ENCODE measurements around the gene FADS2. TPM values are rescaled to one million over a fixed set of nuclear protein-coding genes. Genes with fewer than 3 reads are reported as not detected.
A peak's percentile ranks its signal among the peaks of the same experiment; 100 is the strongest.

Gene FADS2
- total RNA-seq, 2 experiments from 2014 or later: 32.1 to 34.1 TPM

- Mint-ChIP-seq H3K27ac (no peak overlapping the region), H3K4me1 (ENCODE audit: low read depth) (no peaks in the 10 kb centered on the region), H3K27me3 (ENCODE audit: low read depth) (peaks cover 11% of the 10 kb centered on the region), H3K36me3 (ENCODE audit: low read depth) (no peaks in the 10 kb centered on the region), H3K4me3 (no peak overlapping the region), H3K9me3 (no peaks in the 10 kb centered on the region)
- intact Hi-C loops (cut with micrococcal nuclease): no loop called here
- DNase-seq: no peak
- CTCF ChIA-PET: interaction anchor here (0.9 to 1.2 kb wide), 3 partner anchors 10 to 197 kb away, joined by 4 to 5 read pairs (median 4); no protein-coding TSS in a partner anchor
These were observed 82.4 kb downstream of the FADS2 start for GRCh38 chr11:61910187-61911127.

GRCh38 chr11:61911128-61911700, 83.1 kb downstream of the FADS2 start:
- Mint-ChIP-seq H3K27ac (no peak overlapping the region), H3K4me1 (ENCODE audit: low read depth) (no peaks in the 10 kb centered on the region), H3K9me3 (no peaks in the 10 kb centered on the region), H3K4me3 (no peak overlapping the region), H3K36me3 (ENCODE audit: low read depth) (no peaks in the 10 kb centered on the region), H3K27me3 (ENCODE audit: low read depth) (peaks cover 13% of the 10 kb centered on the region)
- no peak for DNase-seq
- intact Hi-C loops (cut with micrococcal nuclease): no loop called here
- CTCF ChIA-PET: interaction anchor here (1.2 kb wide), 1 partner anchor 13 kb away, joined by 4 read pairs; no protein-coding TSS in a partner anchor

- Mint-ChIP-seq H3K36me3 (ENCODE audit: low read depth) (no peaks in the 10 kb centered on the region), H3K27ac (no peak overlapping the region), H3K4me3 (no peak overlapping the region), H3K9me3 (no peaks in the 10 kb centered on the region), H3K4me1 (ENCODE audit: low read depth) (peaks cover 2% of the 10 kb centered on the region), H3K27me3 (ENCODE audit: low read depth) (peaks cover 13% of the 10 kb centered on the region)
- no peak for DNase-seq
- CTCF ChIA-PET: interaction anchor here (0.7 kb wide), 1 partner anchor 35 kb away, joined by 3 read pairs; no protein-coding TSS in a partner anchor
- intact Hi-C loops (cut with micrococcal nuclease): no loop called here
These were observed 83.8 kb downstream of the FADS2 start for GRCh38 chr11:61911701-61912529.

GRCh38 chr11:61912530-61912898, 84.4 kb downstream of the FADS2 start:
- H3K27ac Mint-ChIP-seq: no peak overlapping the region
- intact Hi-C loops (cut with micrococcal nuclease): no loop called here
- no peaks in the 10 kb centered on the region for H3K9me3 Mint-ChIP-seq
- H3K4me1 Mint-ChIP-seq (ENCODE audit: low read depth): peaks cover 2% of the 10 kb centered on the region
- peaks cover 13% of the 10 kb centered on the region for H3K27me3 Mint-ChIP-seq (ENCODE audit: low read depth)
- no peak overlapping the region for H3K4me3 Mint-ChIP-seq
- CTCF ChIA-PET: interaction anchor here (0.7 to 1.5 kb wide), 2 partner anchors 13 to 34 kb away, joined by 3 read pairs; no protein-coding TSS in a partner anchor
- H3K36me3 Mint-ChIP-seq (ENCODE audit: low read depth): no peaks in the 10 kb centered on the region
- no peak for DNase-seq

GRCh38 chr11:61912991-61913698, 85.0 kb downstream of the FADS2 start:
- CTCF ChIA-PET: interaction anchor here (0.7 to 1.5 kb wide), 2 partner anchors 14 to 34 kb away, joined by 3 read pairs; no protein-coding TSS in a partner anchor
- intact Hi-C loops (cut with micrococcal nuclease): no loop called here
- Mint-ChIP-seq H3K4me3 (no peak overlapping the region), H3K36me3 (ENCODE audit: low read depth) (no peaks in the 10 kb centered on the region), H3K4me1 (ENCODE audit: low read depth) (peaks cover 9% of the 10 kb centered on the region), H3K27ac (no peak overlapping the region), H3K27me3 (ENCODE audit: low read depth) (peaks cover 20% of the 10 kb centered on the region), H3K9me3 (no peaks in the 10 kb centered on the region)
- DNase-seq: no peak

- CTCF ChIA-PET: interaction anchor here (1.5 kb wide), 1 partner anchor 14 kb away, joined by 3 read pairs; no protein-coding TSS in a partner anchor
- no peaks in the 10 kb centered on the region for H3K36me3 Mint-ChIP-seq (ENCODE audit: low read depth)
- no peak overlapping the region for H3K4me3 Mint-ChIP-seq
- intact Hi-C loops (cut with micrococcal nuclease): no loop called here
- H3K4me1 Mint-ChIP-seq (ENCODE audit: low read depth): peaks cover 10% of the 10 kb centered on the region
- H3K9me3 Mint-ChIP-seq: no peaks in the 10 kb centered on the region
- no peak overlapping the region for H3K27ac Mint-ChIP-seq
- DNase-seq: no peak
- peaks cover 25% of the 10 kb centered on the region for H3K27me3 Mint-ChIP-seq (ENCODE audit: low read depth)
These were observed 85.7 kb downstream of the FADS2 start for GRCh38 chr11:61913699-61914395.

- DNase-seq: no peak
- peaks cover 32% of the 10 kb centered on the region for H3K27me3 Mint-ChIP-seq (ENCODE audit: low read depth)
- no peaks in the 10 kb centered on the region for H3K9me3 Mint-ChIP-seq
- no peak overlapping the region for H3K4me3 Mint-ChIP-seq
- H3K27ac Mint-ChIP-seq: no peak overlapping the region
- H3K4me1 Mint-ChIP-seq (ENCODE audit: low read depth): peaks cover 10% of the 10 kb centered on the region
- intact Hi-C loops (cut with micrococcal nuclease): no loop called here
- H3K36me3 Mint-ChIP-seq (ENCODE audit: low read depth): no peaks in the 10 kb centered on the region
- CTCF ChIA-PET: interaction anchor here (1.3 to 3.3 kb wide), 2 partner anchors 16 to 33 kb away, joined by 9 to 14 read pairs; no protein-coding TSS in a partner anchor
These were observed 86.5 kb downstream of the FADS2 start for GRCh38 chr11:61914471-61915171.

- Mint-ChIP-seq H3K27me3 (ENCODE audit: low read depth) (peaks cover 44% of the 10 kb centered on the region), H3K4me3 (peak overlapping the region; percentile 64), H3K36me3 (ENCODE audit: low read depth) (no peaks in the 10 kb centered on the region), H3K4me1 (ENCODE audit: low read depth) (peaks cover 10% of the 10 kb centered on the region), H3K27ac (no peak overlapping the region), H3K9me3 (no peaks in the 10 kb centered on the region)
- CTCF ChIA-PET: interaction anchor here (3.3 kb wide), 1 partner anchor 31 kb away, joined by 14 read pairs; no protein-coding TSS in a partner anchor
- intact Hi-C loops (cut with micrococcal nuclease): no loop called here
- no peak for DNase-seq
These were observed 88.7 kb downstream of the FADS2 start for GRCh38 chr11:61916737-61917333.
